ENCODE measurements around the gene MOB3B.
A peak's percentile ranks its signal among the peaks of the same experiment; 100 is the strongest.

MOB3B gene

GRCh38 chr9:27393054-27393846 lies 136.4 kb downstream of the MOB3B start:
- DNase-seq (ENCODE audit: low read depth, low spot score), result no peak

DNA sequence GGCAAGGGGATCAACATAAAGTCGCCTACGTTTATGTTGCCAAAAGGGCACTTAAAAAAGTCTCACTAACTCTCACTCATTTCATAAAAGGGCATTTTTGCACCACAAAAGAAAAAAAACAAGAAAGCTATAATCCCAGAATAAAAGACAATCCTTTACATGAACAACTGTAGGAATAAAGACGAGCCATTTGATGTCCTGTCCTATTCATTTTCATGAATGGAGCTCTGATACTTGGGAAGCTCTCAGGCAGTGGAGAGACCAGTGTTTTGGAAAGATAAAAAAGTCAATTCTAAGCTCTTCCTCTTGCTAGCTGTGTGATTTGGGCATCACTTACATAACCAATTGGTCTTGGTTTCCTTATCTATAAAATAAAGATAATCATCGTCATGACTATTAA lies 137.2 kb downstream of the MOB3B start:
- no peak for DNase-seq (ENCODE audit: low read depth, low spot score)

GRCh38 chr9:27391040-27391895 lies 138.3 kb downstream of the MOB3B start:
- no peak for DNase-seq (ENCODE audit: low read depth, low spot score)

GRCh38 chr9:27388150-27388549 lies 141.5 kb downstream of the MOB3B start:
- DNase-seq (ENCODE audit: low read depth, low spot score), result no peak

DNA sequence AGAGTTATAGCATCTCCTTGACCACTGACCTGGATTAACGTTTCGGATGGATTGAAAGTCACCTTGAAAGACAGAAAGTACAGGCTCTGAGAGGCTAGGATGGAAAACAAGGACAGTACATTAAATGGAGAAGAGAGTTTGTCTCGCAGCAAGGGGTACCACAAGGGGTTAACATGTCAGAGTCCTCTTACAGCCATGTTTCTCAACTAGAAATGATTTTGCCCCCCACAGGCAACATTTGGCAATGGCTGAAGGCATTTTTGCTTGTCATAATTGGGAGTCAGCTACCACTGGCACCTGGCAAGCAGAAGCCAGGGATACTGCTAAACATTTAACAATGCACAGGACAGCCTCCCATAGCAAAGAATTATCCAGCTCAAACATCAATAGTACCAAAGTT lies 141.9 kb downstream of the MOB3B start:
- no peak for DNase-seq (ENCODE audit: low read depth, low spot score)

DNA sequence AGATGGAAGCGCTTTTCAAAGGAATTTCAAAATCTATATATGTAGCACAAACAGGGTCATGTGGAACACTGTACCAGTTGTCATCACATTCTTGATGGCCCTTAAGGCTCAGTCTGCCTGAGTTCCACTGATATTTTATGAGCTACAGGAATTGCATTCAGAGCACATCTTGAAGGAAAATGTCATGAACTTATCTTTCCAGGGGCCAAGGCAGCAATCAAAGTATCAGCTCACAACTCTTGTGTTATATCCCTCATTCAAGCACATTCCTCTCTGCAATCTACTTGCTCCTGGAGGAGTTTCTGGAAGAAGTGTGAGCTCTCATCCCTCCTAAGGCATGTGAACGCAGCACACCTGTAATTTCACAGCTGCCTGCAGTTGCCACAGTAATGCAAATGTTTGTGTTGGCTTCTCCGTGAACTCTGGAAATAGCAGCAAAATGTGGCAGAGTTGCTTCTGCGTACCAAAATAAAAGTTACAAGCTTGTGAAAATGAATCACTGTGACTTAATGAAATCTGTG lies 143.0 kb downstream of the MOB3B start:
- DNase-seq (ENCODE audit: low read depth, low spot score), result no peak

DNA sequence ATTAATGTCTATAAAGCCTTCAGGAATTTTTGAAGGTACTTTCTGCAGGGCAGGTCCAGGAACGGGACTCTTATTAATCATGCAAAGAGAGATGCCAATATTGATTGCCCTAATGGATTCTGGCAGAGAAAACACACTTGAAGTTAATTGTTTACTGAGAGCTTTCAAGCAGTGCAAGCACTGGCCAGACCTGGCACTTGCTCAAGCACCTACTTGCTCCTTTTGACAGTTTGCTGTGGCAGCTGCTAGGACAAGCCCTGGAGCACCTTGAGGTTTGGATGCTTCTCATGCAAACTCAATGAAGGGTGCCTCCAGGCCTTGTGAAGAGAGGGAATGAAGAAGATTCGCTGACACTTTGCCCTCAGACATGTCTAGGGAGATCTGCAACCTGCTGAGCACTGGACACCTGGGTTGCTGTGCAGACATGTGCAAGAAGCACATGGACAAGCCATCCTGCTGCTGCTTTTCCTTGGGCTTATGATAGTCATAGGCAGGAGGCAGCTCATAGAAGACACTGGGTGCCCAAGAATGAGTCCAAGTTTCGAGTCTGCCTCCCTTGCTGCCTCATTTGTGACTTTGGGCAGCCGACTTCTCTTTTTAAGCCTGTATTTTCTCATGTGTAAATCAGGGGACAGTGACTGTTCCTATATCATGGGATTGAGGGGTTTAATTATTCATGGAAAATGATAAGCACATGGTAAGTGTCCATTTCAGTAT lies 143.8 kb downstream of the MOB3B start:
- DNase-seq (ENCODE audit: low read depth, low spot score), result no peak

DNA sequence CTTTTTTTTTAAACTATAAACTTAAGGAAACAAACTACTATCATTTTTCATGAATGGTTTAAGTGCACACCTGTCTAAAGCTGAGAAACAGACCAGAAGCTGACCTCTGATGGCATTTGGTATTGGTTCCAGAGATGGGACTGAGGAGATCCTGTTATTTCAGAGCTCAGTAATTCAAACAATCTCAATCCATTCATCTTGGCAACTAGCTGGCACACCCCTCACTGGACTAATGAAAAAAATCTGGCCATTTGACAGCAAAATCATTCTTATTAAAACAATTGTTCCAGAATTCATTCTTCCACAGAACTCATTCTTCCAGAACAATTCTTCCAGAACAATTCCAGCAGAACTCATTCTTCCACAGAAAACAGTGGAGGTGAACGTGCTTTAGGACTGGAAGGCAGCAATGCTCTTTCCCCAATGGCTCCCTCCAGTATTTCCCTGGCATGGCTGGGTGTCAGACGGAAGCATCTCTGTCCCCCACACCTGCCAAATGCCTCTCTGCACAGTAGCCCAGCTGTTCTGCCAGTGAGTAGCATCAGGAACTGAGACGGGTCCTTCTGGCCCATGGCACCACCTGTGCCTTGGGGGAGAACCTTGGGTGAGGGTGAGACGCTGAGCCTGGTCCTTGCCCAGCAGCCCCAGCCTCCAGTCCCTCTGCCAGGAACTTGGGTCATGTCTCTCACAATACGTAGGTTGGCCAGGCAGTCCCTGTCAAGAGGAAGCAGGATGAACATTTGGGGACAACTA lies 145.2 kb downstream of the MOB3B start:
- DNase-seq (ENCODE audit: low read depth, low spot score), result no peak

DNA sequence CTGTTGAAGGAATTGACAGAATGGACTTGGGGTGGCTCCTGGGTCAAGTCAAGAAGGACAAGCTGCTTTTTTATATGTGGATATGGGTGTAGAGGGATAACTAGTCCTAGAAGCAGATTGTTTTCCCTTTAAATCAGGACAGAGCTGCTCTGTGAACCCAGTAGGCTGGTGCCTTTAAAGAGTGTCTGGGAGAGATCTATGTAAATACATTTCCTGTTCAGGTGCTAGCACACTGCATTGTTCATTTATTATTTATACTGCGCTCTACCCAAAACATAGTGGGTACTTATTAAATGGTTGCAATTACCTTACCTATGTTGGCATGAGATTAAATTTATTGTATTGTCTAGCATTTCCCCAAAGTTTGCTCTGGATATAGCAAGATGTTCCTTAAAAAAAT lies 146.1 kb downstream of the MOB3B start:
- DNase-seq (ENCODE audit: low read depth, low spot score), result no peak

DNA sequence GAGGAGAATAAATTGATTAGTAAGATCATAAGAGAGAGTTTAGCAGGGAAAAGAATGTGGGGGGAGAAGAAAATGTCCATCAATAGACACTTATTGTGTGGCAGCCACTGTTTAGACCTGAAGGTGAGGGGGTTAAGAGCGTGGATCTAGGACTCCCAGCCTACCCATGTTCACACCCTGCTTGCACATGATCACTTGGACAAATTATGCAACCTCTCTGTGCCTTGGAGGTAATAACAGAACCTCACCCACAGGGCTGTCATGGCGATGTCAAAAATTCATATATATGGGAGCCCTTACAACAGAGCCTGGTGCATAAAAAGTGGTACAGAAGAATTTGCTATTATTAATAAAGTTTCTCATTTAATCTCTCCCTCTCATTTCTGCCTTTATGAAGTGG lies 146.6 kb downstream of the MOB3B start:
- DNase-seq (ENCODE audit: low read depth, low spot score), result no peak

- no peak for DNase-seq (ENCODE audit: low read depth, low spot score)
Observed at GRCh38 chr9:27382308-27382707, 147.3 kb downstream of the MOB3B start.

- no peak for DNase-seq (ENCODE audit: low read depth, low spot score)
Observed at GRCh38 chr9:27379311-27380251, 150.0 kb downstream of the MOB3B start.

DNA sequence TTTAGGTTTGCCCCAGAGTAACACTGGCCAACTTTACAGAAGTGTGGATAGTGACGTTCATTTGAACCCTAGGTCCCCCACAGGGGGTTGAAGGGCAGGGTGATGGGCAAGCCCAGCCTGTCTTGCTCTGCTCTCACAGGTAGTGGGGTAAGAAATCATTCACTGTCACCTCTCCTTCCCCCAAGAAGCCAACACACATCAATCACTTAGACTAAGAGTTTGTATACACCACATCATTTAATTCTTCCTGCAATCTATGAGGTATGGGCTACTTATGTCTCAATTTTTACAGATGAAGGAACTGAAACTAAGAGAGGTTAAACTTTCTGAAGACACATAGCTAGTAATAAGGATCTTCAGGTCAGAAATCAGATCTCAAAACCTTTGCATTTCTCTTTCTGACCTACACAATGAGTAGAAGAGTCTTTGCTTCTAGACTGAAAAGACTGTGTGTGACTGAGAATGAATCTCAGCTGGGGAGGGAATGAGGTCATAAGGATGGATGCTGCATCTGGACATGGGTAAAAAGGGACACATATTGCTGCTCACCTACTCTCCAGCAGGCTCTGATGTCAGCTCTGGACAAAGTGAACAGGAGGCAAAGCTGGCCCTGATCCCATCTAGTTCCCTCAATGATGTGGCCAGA lies 151.7 kb downstream of the MOB3B start:
- no peak for DNase-seq (ENCODE audit: low read depth, low spot score)

DNA sequence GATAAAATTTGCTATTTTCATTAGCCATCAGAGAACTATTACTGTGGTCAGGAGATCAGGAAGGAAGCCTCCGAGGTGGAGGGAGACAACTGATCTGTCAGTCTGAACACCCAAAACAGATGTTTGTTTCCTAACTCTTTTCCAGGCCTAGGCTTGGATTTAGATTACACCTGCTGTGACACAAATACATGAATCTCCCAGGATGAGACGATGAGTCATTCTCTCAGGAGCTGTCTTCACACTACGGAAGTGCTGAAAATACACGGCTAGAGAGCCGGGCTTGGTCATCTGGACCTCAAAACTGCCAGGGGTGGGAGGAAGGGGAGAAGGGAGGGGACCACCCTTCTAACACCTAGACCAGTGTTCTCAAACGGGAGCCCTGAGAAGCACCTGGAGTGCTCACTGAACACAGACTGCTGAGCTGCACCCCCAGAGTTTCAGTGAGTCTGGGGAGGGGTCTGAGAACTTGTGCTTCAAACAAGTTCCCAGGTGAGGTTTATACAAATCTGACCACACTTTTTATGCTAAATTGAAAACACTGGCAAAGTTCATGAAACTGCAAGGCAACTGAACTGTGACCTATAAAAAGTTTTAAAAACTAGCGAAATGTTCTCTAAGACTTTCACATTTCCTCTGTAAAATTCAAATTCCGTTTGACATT lies 152.3 kb downstream of the MOB3B start:
- no peak for DNase-seq (ENCODE audit: low read depth, low spot score)

- no peak for DNase-seq (ENCODE audit: low read depth, low spot score)
Observed at GRCh38 chr9:27373851-27374250, 155.8 kb downstream of the MOB3B start.

DNA sequence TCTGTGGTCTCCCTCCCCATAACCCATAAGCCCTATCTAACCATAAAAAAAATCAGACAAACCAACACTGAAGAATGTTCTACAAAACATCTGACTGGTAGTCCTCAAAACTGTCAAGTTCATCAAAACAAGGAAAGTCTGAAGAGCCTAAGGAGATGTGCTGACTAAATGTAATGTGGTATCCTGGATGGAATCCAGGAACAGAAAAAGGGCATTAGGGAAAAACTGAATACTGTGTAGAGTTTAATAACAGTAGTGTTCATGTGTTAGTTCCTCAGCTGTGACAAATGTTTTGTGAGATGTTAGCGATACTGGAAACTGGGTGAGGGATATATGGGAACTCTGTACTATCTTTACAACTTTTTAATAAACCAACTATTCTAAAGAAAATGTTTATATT lies 157.0 kb downstream of the MOB3B start:
- DNase-seq (ENCODE audit: low read depth, low spot score), result no peak

DNA sequence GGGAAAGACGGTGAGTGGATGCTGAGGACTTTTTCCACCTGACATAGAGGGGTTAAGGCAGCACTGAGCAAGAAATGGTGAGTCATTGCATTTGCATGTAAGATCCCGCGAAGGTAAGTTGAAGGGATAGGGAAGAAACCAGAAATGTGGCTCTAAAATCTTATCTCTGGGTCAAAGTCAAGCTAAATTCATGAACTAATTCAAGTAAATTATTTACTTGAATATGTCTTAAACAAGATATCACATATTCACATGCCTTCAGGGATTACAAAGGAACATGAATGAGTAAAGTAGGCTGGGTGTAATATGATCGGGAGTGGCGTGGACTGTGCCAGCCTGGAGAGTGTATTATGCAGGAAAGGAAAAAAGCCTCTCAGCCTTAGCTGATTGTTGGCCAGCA lies 158.2 kb downstream of the MOB3B start:
- no peak for DNase-seq (ENCODE audit: low read depth, low spot score)

- peak; percentile 42 for DNase-seq (ENCODE audit: low read depth, low spot score)
Observed at GRCh38 chr9:27369591-27369990, 160.0 kb downstream of the MOB3B start.

GRCh38 chr9:27368316-27368985 lies 161.2 kb downstream of the MOB3B start:
- DNase-seq (ENCODE audit: low read depth, low spot score), result no peak

All from iPS DF 19.7 (cell line).